Transverse colon (tissue), 3 donors: ENCODE data around the gene ARAP2.

Source experiments
- CTCF ChIP-seq, 5 experiments: fragments of 200-600 bp in 3 of 5; fragments of 450-650 bp in 2 of 5; sonication (generic) in 3 of 5; IDR thresholded peaks; 1 replicate in 2 of 5; 2 replicates in 3 of 5; pipeline ENCODE4 v1.5.1; 2016 to 2017; ENCODE audit warnings: antibody characterized with exemption in 5 of 5, inconsistent platforms in 3 of 5, mild to moderate bottlenecking in 2 of 5, moderate library complexity in 1 of 5
- EP300 ChIP-seq: sonication (generic); formaldehyde crosslinking; IDR thresholded peaks from one replicate; pipeline ENCODE4 v1.6.1; 2017; ENCODE audit warnings: antibody characterized with exemption, low read depth
- POLR2A ChIP-seq: fragments of 450-650 bp; IDR thresholded peaks from one replicate; pipeline ENCODE4 v1.6.1; 2016; ENCODE audit warnings: antibody characterized with exemption, mild to moderate bottlenecking, moderate library complexity

- TF ChIP-seq POLR2A (no peak), CTCF (IDR thresholded peaks at IDR 0.05) (no peak), EP300 (no peak)
These were observed 61.1 kb downstream of the ARAP2 start for GRCh38 chr4:36183232-36183631.
